GM19397 (cell line): ENCODE data around the gene BRINP3.
"Not testable (repeated sequence)": the region's sequence is repeated elsewhere in the genome, so short reads cannot be mapped to it uniquely, and the experiment has no call there.

ENCODE experiments used
- ATAC-seq: cut with Tn5 transposase; IDR thresholded peaks from one replicate; pipeline ENCODE4 v1.9.1; 2021; ENCODE audit warnings: mild to moderate bottlenecking, moderate library complexity; ENCODE audit not compliant: unreplicated experiment

BRINP3 gene

GRCh38 chr1:190126728-190127127 is 350.9 kb downstream of the BRINP3 start:
- ATAC-seq = no peak

- ATAC-seq = no peak
Observed at GRCh38 chr1:190124068-190124467, 353.6 kb downstream of the BRINP3 start.

GRCh38 chr1:190120564-190120963 is 357.1 kb downstream of the BRINP3 start:
- not testable (repeated sequence) for ATAC-seq

- no peak for ATAC-seq
Observed at GRCh38 chr1:190119683-190120082, 358.0 kb downstream of the BRINP3 start.

- ATAC-seq = no peak
Observed at GRCh38 chr1:190116921-190117320, 360.7 kb downstream of the BRINP3 start.

- no peak for ATAC-seq
Observed at GRCh38 chr1:190104961-190105360, 372.7 kb downstream of the BRINP3 start.

- no peak for ATAC-seq
Observed at GRCh38 chr1:190102757-190103326, 374.8 kb downstream of the BRINP3 start.

GRCh38 chr1:190101756-190102155 is 375.9 kb downstream of the BRINP3 start:
- ATAC-seq = no peak

DNA sequence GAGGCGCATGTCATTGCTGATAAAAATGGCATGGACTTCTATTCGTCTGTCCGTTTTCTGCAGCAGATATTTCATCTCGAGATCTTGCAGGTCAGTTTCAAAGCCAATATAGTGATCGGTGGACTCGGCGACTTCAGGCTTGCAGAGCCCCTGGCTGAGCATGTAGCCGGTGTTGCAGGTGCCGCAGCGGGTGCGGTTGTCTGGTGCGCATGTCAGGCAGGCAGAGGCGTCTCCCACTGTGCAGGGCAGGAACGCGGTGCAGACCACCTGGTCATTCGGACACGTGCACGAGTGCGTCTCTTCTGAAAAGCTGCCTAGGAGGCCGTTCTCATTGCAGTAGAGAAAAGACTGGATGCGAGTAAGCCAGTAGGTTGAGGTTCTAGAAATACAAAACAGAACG is 378.9 kb downstream of the BRINP3 start:
- ATAC-seq = no peak

- ATAC-seq = no peak
Observed at GRCh38 chr1:190098107-190098506, 379.6 kb downstream of the BRINP3 start.

- no peak for ATAC-seq
Observed at GRCh38 chr1:190095596-190095995, 382.1 kb downstream of the BRINP3 start.

GRCh38 chr1:190084552-190084951 is 393.1 kb downstream of the BRINP3 start:
- no peak for ATAC-seq

DNA sequence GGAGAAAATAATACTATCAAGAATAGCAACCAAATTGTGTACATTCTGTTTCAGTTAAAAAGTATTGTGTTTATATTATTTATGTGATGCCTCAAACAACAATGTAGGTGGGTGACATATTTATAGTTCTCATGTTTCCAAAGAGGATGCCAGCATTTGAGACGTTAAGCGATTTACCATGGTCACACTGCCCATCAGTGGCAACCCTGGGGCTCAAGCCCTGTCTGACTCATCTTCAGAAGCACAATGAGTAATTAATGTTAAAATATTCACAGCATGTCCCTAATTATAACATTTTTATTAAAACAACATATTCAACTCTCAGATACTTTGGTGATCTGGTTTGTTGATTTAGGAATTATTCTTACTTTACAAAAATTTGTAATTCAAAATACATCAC is 409.4 kb downstream of the BRINP3 start:
- ATAC-seq = no peak

DNA sequence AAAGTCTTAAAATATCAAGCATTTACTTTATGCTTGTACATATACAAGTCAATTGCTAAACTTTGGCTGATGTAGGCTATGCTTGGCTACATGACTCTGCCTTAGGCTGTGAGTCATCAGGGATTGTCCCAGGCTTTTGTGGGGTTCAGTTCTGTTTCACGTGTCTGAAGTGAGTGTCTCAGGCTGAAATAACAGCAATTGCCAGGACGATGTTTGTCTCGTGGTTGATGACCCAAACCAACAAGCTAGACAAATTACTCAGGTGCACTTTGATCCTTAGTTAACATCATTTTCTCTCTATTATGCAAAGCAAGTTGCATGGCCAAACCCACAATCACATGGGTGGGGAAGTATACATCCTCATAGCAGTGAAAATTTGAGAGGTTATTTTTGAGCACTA is 410.1 kb downstream of the BRINP3 start:
- ATAC-seq = no peak

DNA sequence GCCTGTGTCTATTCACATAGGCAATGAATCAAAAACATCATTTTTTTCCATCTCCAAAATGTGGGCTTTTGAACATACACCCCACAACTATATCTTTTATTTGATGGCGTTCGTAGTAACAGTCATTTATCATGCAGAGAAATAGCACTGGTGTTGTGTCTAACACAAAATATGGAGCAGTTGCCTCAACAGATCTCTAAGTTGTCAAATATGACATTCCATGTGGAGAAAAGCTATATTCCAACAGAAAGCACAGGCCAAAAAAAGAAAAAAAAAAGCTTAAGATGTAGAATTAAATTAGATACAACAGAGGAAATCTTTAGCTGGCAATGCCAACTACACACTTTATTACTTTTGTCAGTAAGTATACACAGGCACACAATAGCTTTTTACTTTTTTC is 411.7 kb downstream of the BRINP3 start:
- no peak for ATAC-seq

- no peak for ATAC-seq
Observed at GRCh38 chr1:190049314-190049713, 428.4 kb downstream of the BRINP3 start.
